Testis (tissue), 3 donors: Measurements from ENCODE around the gene GPR21. TPM values are rescaled to one million over a fixed set of nuclear protein-coding genes. Genes with fewer than 3 reads are reported as not detected.

ENCODE experiments used
- DNase-seq: peaks from one replicate; pipeline ENCODE4 v3.0.0-alpha.2; 2019
- H3K27ac ChIP-seq, 2 donors: fragments of 200-600 bp; sonication (generic); one replicate each; pipeline ENCODE4 v1.5.1; 2019
- H3K27me3 ChIP-seq: fragments of 200-600 bp; sonication (generic); one replicate; pipeline ENCODE4 v1.5.1; 2019
- H3K36me3 ChIP-seq: fragments of 200-600 bp; sonication (generic); one replicate; pipeline ENCODE4 v1.5.1; 2017; ENCODE audit warnings: low read depth; ENCODE audit errors: missing control alignments
- H3K4me1 ChIP-seq: fragments of 200-600 bp; sonication (generic); one replicate; pipeline ENCODE4 v1.5.1; 2019
- H3K4me3 ChIP-seq, 2 donors: fragments of 200-600 bp; sonication (generic); one replicate each; pipeline ENCODE4 v1.5.1; 2017 to 2019
- H3K9me3 ChIP-seq: fragments of 200-600 bp; sonication (generic); one replicate; pipeline ENCODE4 v1.5.1; 2017
- POLR2A ChIP-seq: fragments of 450-650 bp; IDR thresholded peaks from one replicate; pipeline ENCODE4 v1.6.1; 2017; ENCODE audit warnings: antibody characterized with exemption, mild to moderate bottlenecking, moderate library complexity
- WGBS, 2 donors: methylation state at CpG; one replicate each; pipeline ENCODE4 v1.1.5; 2018; 5-methylcytosine and 5-hydroxymethylcytosine counted together
- intact Hi-C: fragments of 100-400 bp; cut with DNase I; formaldehyde crosslinking; loops from one replicate; pipeline ENCODE4 v1.15.1; 2023; ENCODE audit warnings: low total_unique reads
- polyA plus RNA-seq: library from polyadenylated mRNA; stranded (reverse); fragments of 350-450 nt; fragmentation: Illumina TruSeq; extraction: RNeasy Lipid Tissue Mini Kit (QIAGEN cat#74804); gene quantifications from one replicate; pipeline ENCODE4 v1.2.3, GENCODE V29; 2014; ENCODE audit warnings: low read depth, low replicate concordance; ENCODE audit not compliant: insufficient read depth
- total RNA-seq, 2 donors: library from RNA; depleted of rRNA; stranded (reverse); fragments of >200 nt; gene quantifications; one replicate each; pipeline ENCODE4 v1.2.3, GENCODE V29; 2016
- TF ChIP-seq, protein P1 (sequence below), 3 experiments: fragments of 450-650 bp in 2 of 3; fragments of 200-600 bp in 1 of 3; sonication (generic) in 1 of 3; IDR thresholded peaks; one replicate each; pipeline ENCODE4 v1.5.1; 2016 to 2019; ENCODE audit warnings: antibody characterized with exemption in 3 of 3, mild to moderate bottlenecking in 2 of 3, moderate library complexity in 1 of 3

Gene GPR21
- total and polyA plus RNA-seq, 3 donors from 2014 or later = 3.5 to 6.7 TPM; not detected in 1

DNA sequence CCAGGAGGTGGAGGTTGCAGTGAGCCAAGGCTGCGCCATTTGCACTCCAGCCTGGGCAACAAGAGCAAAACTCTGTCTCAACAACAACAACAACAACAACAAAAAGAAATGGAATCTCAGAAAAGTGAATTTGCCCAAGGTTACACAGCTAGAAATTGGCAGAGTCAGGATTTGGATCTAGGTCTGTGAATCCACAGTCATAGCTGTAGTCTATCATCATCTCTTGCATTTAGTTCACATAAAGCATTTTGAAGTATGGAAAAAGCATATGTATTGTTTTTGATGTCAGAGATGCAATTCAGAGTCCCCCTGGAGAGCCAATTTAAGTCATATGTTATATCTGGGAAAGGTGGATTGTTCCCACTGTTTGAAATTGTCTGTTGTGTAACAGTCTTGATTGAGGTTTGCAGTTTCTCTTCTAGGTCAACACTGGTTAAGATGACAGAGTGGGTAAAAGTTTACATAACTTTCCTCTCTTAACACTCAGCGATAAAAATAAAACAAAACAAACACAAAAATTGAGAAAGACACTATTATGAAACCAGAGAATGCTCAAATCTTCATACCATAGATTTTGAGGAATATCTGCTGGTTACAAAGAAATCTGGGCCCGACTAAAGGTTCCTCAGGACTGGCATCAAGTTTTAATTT is 21.5 kb upstream of the GPR21 start:
- TF ChIP-seq, protein P1, sequence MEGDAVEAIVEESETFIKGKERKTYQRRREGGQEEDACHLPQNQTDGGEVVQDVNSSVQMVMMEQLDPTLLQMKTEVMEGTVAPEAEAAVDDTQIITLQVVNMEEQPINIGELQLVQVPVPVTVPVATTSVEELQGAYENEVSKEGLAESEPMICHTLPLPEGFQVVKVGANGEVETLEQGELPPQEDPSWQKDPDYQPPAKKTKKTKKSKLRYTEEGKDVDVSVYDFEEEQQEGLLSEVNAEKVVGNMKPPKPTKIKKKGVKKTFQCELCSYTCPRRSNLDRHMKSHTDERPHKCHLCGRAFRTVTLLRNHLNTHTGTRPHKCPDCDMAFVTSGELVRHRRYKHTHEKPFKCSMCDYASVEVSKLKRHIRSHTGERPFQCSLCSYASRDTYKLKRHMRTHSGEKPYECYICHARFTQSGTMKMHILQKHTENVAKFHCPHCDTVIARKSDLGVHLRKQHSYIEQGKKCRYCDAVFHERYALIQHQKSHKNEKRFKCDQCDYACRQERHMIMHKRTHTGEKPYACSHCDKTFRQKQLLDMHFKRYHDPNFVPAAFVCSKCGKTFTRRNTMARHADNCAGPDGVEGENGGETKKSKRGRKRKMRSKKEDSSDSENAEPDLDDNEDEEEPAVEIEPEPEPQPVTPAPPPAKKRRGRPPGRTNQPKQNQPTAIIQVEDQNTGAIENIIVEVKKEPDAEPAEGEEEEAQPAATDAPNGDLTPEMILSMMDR (IDR thresholded peaks at IDR 0.05) = no peak
- no peak for TF ChIP-seq POLR2A
- Histone ChIP-seq H3K27me3 (no peaks in the 10 kb centered on the region), H3K36me3 (no peaks in the 10 kb centered on the region), H3K4me1 (no peaks in the 10 kb centered on the region), H3K27ac (no peak overlapping the region), H3K9me3 (no peaks in the 10 kb centered on the region), H3K4me3 (no peak overlapping the region)
- intact Hi-C loops = no loop called here
- WGBS, 2 donors = 94 to 95% methylated on average over 3 of the region's 3 CpGs
- DNase-seq = no peak

DNA sequence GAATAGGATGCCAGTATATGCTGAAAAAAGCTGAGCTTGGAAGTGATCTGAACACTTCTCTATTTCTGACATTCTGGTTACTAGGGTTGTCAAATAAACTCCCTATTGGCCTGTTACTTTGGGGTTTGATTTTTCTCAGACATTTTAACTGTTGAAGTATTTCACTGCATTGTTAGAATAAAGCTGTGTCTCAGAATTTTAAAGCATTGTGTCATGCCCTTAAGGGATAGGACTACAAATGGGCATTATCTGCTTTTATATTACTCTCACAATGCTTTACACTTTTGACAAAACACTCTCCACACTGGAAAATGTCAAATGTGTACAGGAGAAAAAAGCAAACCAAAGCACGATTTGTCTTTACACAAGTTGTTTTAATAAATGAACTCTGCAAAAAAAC is 16.8 kb upstream of the GPR21 start:
- TF ChIP-seq, protein P1 (IDR thresholded peaks at IDR 0.05) = no peak
- TF ChIP-seq POLR2A = no peak
- no peak overlapping the region for H3K4me3 ChIP-seq
- no peak for DNase-seq
- no peaks in the 10 kb centered on the region for H3K4me1 ChIP-seq
- H3K9me3 ChIP-seq = no peaks in the 10 kb centered on the region
- H3K27me3 ChIP-seq = no peaks in the 10 kb centered on the region
- intact Hi-C loops = no loop called here
- no peaks in the 10 kb centered on the region for H3K36me3 ChIP-seq
- WGBS, 2 donors = 89% methylated on average over 1 of the region's 1 CpG
- H3K27ac ChIP-seq = no peak overlapping the region

- Histone ChIP-seq H3K27ac (no peak overlapping the region), H3K27me3 (no peaks in the 10 kb centered on the region), H3K4me1 (no peaks in the 10 kb centered on the region), H3K9me3 (no peaks in the 10 kb centered on the region), H3K4me3 (no peak overlapping the region), H3K36me3 (no peaks in the 10 kb centered on the region)
- 67 to 73% methylated on average over 2 of the region's 2 CpGs for WGBS, 2 donors
- intact Hi-C loops = no loop called here
- no peak for DNase-seq
- TF ChIP-seq POLR2A = no peak
- TF ChIP-seq, protein P1 (IDR thresholded peaks at IDR 0.05) = no peak
Measured at GRCh38 chr9:123020796-123021195, 12.7 kb upstream of the GPR21 start.

DNA sequence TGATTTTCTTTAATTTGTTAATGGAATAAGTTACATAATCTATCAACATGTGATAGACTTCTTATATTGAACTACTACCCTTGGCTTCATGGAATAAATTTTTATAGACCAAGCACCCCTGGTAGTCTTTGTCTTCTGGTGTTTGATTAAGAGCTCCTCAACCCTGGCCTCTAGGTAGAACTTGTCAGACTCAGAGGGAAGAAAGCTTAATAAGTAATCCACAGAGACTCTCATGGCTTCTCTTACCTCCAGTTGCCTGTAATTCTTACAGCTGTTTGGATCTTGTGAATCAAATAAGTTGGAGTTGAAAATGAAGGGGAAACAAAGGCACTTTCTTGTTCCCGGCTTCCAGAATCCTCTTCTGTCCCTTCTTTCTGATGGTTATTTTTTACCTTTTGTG is 7.0 kb upstream of the GPR21 start:
- intact Hi-C loops = no loop called here
- TF ChIP-seq, protein P1 (IDR thresholded peaks at IDR 0.05) = no peak
- TF ChIP-seq POLR2A = no peak
- H3K4me3 ChIP-seq = no peak overlapping the region
- no peaks in the 10 kb centered on the region for H3K9me3 ChIP-seq
- no peaks in the 10 kb centered on the region for H3K4me1 ChIP-seq
- no peak for DNase-seq
- H3K27me3 ChIP-seq = no peaks in the 10 kb centered on the region
- no peak overlapping the region for H3K27ac ChIP-seq
- 95 to 98% methylated on average over 1 of the region's 1 CpG for WGBS, 2 donors
- no peaks in the 10 kb centered on the region for H3K36me3 ChIP-seq

DNA sequence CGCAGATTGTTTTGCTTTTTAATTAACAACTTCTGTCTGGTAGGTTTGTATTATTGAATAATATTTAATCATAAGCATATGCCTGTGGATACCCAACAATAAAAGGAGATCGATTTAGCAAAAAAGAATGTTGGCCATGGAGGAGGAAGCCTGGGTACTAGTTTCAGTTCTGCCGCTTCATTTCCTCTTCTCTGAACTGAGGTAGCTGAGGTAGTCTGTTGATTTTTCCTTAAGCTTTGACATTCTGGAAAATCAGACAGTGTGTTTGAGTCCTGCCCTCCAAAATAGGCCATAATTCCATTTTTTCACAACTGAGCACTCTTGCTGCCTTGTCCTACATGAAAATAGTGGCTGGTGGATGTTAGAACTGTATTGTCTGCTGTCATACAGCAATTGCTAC is 6.0 kb upstream of the GPR21 start:
- DNase-seq = no peak
- no peaks in the 10 kb centered on the region for H3K9me3 ChIP-seq
- TF ChIP-seq POLR2A = no peak
- TF ChIP-seq, protein P1 (IDR thresholded peaks at IDR 0.05) = no peak
- H3K4me1 ChIP-seq = no peaks in the 10 kb centered on the region
- intact Hi-C loops = no loop called here
- no peak overlapping the region for H3K4me3 ChIP-seq
- no peaks in the 10 kb centered on the region for H3K27me3 ChIP-seq
- no peaks in the 10 kb centered on the region for H3K36me3 ChIP-seq
- WGBS, 2 donors = 69 to 78% methylated on average over 3 of the region's 3 CpGs
- no peak overlapping the region for H3K27ac ChIP-seq
